Measurements from ENCODE around the gene SERPIND1. TPM values are rescaled to one million over a fixed set of nuclear protein-coding genes. Genes with fewer than 3 reads are reported as not detected.

SERPIND1 gene
- total and polyA plus RNA-seq, 2 experiments from 2014 or later = 50.9 to 56.8 TPM

DNA sequence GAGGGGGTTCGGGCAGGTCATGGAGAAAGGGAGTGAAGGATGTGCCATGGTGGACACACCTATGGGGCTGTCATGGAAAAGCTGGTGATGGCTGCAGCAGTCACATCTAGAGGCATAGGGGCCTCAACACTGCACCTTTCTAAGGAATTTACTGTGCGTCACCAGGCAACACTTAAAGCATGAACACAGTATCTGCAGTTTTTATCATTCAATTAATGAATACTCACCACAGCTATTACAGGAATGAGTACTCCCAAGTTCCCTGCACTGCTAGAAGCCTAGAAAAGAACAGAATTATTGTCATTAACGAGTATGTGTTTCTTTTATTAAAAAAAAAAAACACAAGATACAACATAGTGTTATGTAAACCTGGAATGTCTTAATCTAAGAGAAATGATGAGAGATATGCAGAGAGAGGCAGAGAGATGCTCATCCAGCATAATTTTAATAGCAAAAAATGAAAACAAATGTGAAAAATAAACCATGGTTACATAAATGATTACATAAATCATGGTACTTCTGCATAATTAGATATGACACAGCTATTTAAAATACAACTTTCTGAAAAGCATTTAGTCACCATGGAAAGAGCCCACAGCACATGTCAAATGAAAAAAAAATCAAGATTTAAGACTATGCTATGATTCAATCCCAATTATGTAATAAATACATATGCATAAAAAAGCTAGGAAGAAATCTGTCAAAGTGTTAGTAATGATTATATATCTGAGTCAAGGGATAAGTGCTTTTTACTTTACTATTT is 19.2 kb downstream of the SERPIND1 start:
- TF ChIP-seq, protein P1, sequence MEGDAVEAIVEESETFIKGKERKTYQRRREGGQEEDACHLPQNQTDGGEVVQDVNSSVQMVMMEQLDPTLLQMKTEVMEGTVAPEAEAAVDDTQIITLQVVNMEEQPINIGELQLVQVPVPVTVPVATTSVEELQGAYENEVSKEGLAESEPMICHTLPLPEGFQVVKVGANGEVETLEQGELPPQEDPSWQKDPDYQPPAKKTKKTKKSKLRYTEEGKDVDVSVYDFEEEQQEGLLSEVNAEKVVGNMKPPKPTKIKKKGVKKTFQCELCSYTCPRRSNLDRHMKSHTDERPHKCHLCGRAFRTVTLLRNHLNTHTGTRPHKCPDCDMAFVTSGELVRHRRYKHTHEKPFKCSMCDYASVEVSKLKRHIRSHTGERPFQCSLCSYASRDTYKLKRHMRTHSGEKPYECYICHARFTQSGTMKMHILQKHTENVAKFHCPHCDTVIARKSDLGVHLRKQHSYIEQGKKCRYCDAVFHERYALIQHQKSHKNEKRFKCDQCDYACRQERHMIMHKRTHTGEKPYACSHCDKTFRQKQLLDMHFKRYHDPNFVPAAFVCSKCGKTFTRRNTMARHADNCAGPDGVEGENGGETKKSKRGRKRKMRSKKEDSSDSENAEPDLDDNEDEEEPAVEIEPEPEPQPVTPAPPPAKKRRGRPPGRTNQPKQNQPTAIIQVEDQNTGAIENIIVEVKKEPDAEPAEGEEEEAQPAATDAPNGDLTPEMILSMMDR (IDR thresholded peaks at IDR 0.05; ENCODE audit: poor library complexity) = no peak
- TF ChIP-seq EZH2 (IDR thresholded peaks at IDR 0.05; ENCODE audit: borderline replicate concordance) (no peak), EZH2phosphoT487 (IDR thresholded peaks at IDR 0.05; ENCODE audit: low read depth, severe bottlenecking, unreplicated experiment) (no peak)
- Histone ChIP-seq H2AFZ (no peak overlapping the region), H3K9me3 (ENCODE audit: low read depth) (no peaks in the 10 kb centered on the region), H3K4me1 (ENCODE audit: insufficient read depth) (no peaks in the 10 kb centered on the region), H3K79me2 (no peaks in the 10 kb centered on the region), H4K20me1 (ENCODE audit: insufficient read depth, poor library complexity, severe bottlenecking) (no peaks in the 10 kb centered on the region), H3K36me3 (replicated peaks; ENCODE audit: insufficient read depth, low read depth) (no peaks in the 10 kb centered on the region), H3K9me2 (replicated peaks; ENCODE audit: insufficient read depth) (no peaks in the 10 kb centered on the region), H3K4me2 (no peak overlapping the region), H3K27ac (no peak overlapping the region), H3K4me3 (no peak overlapping the region), H3K27me3 (no peaks in the 10 kb centered on the region)
- 91% methylated on average over 3 of the region's 3 CpGs for WGBS (ENCODE audit: low lambda C conversion rate, missing lambda C conversion rate)
- DNase-seq (ENCODE audit: low spot score) = no peak

DNA sequence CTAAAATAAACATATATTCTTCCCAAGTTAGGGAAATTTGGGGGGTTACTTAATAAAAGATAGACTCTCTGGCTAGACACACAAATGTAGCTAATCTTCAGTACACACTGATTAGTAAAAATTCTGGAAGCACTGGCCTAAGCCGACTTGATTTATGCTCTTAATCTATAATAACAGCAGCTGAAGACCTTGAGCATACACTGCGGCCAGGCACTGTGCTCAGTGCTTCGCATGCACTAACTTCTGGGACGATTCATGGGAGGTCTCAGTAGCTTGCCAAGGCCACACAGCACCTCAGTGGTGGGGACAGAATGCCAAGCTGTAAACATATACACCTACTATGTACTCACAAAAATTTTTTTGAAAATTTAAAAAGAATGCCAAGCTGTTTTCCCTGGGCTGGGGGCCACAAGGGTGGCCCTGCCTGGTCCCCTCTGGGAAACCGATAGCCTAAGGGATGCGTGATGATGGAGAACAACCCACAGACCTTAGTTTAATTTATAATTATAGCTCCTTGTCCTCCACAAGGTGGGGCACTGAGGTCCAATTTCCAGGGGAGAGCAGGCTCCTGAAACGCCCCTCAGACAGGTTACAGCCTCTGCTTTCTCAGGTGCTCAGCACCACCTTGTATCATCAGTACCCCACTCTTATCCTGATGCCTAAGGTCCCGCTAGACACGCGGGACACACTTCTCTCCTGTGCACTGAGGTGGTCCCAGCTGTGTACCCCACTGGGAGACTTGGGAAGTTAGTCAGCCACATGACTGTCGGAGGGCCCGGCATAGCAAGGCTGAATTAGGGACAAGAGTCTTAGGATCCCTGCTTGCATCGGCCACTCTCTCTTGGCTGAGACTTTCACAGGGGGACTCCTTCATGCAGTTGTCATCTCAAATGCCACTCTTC is 20.1 kb downstream of the SERPIND1 start:
- Histone ChIP-seq H3K79me2 (no peaks in the 10 kb centered on the region), H3K36me3 (replicated peaks; ENCODE audit: insufficient read depth, low read depth) (no peaks in the 10 kb centered on the region), H3K27me3 (no peaks in the 10 kb centered on the region), H4K20me1 (ENCODE audit: insufficient read depth, poor library complexity, severe bottlenecking) (no peaks in the 10 kb centered on the region), H3K4me1 (ENCODE audit: insufficient read depth) (no peaks in the 10 kb centered on the region), H3K9me3 (ENCODE audit: low read depth) (no peaks in the 10 kb centered on the region), H3K27ac (no peak overlapping the region), H3K9me2 (replicated peaks; ENCODE audit: insufficient read depth) (no peaks in the 10 kb centered on the region), H2AFZ (no peak overlapping the region), H3K4me2 (no peak overlapping the region), H3K4me3 (no peak overlapping the region)
- no peak for DNase-seq (ENCODE audit: low spot score)
- TF ChIP-seq EZH2 (IDR thresholded peaks at IDR 0.05; ENCODE audit: borderline replicate concordance) (no peak), EZH2phosphoT487 (IDR thresholded peaks at IDR 0.05; ENCODE audit: low read depth, severe bottlenecking, unreplicated experiment) (no peak)
- TF ChIP-seq, protein P1 (IDR thresholded peaks at IDR 0.05; ENCODE audit: poor library complexity) = no peak
- WGBS (ENCODE audit: low lambda C conversion rate, missing lambda C conversion rate) = 89% methylated on average over 13 of the region's 13 CpGs

DNA sequence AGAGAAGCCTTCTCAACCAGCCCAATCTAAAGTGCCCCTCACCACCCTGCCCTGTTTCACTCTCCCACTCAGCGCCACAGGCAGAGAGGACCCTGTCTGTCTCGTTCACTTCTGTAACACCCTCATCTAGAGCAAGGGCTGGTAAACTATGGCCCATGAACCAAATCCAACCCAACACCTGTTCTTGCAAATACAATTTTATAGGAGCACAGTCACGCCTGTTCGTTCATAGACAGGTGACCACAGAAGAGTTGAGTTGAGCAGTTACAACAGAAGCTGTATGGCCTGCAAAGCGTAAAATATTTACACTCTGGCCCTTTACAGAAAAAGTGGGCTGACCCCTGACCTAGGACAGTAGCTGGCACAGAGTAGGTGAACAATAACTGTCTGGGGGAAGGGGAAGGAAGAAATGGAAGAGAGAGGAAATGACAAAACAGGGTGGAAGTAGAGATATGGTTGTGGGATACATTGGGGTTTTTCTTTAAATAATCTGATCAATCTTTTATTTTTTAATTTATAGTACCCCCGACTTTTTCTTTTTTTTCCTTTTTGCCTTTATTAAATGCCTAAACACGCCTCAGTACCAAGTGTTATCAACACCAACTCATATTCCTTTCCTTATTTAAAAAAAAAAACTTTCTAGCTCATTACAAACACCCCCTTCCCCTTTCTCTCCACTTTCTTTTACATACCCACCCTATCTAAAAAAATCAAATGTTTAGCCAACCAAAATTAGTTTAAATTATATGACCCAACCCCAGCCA is 20.9 kb downstream of the SERPIND1 start:
- no peaks in the 10 kb centered on the region for H3K9me3 ChIP-seq (ENCODE audit: low read depth)
- no peaks in the 10 kb centered on the region for H3K36me3 ChIP-seq (replicated peaks; ENCODE audit: insufficient read depth, low read depth)
- H3K79me2 ChIP-seq = no peaks in the 10 kb centered on the region
- H3K27me3 ChIP-seq = no peaks in the 10 kb centered on the region
- H3K27ac ChIP-seq = no peak overlapping the region
- H3K4me2 ChIP-seq = no peak overlapping the region
- H4K20me1 ChIP-seq (ENCODE audit: insufficient read depth, poor library complexity, severe bottlenecking) = no peaks in the 10 kb centered on the region
- H3K4me3 ChIP-seq = no peak overlapping the region
- no peaks in the 10 kb centered on the region for H3K4me1 ChIP-seq (ENCODE audit: insufficient read depth)
- 93% methylated on average over 7 of the region's 7 CpGs for WGBS (ENCODE audit: low lambda C conversion rate, missing lambda C conversion rate)
- H2AFZ ChIP-seq = no peak overlapping the region
- DNase-seq (ENCODE audit: low spot score) = no peak
- no peaks in the 10 kb centered on the region for H3K9me2 ChIP-seq (replicated peaks; ENCODE audit: insufficient read depth)
- TF ChIP-seq, protein P1 (IDR thresholded peaks at IDR 0.05; ENCODE audit: poor library complexity) = no peak
- TF ChIP-seq EZH2phosphoT487 (IDR thresholded peaks at IDR 0.05; ENCODE audit: low read depth, severe bottlenecking, unreplicated experiment) = no peak
- TF ChIP-seq EZH2 (IDR thresholded peaks at IDR 0.05; ENCODE audit: borderline replicate concordance) = no peak
